ENCODE results near the gene TIPARP.
"Not testable (repeated sequence)": the region's sequence is repeated elsewhere in the genome, so short reads cannot be mapped to it uniquely, and the experiment has no call there.

TIPARP gene

DNA sequence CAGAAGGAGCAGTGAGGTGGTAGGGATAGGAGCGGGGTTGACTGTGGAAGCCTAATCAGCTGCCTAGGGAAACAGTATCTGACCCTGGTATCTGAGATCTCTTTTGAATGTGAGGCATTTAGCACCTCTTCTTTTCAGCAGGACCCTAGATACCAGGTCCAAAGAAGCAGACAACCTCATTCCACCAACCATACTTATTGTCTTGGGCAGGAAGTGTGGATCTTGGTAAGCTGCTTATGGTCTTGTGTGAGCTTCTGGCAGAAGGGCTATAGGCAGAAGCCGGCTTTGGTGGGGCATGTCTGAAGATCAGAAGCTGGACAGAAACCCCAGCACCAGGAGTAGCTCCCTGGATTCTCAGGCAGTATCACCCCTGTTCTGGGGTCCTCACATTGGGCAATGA lies 65.6 kb downstream of the TIPARP start:
- Histone ChIP-seq H3K9me3 (no peaks in the 10 kb centered on the region), H3K4me3 (ENCODE audit: low read depth, low read length) (no peak overlapping the region), H3K36me3 (no peaks in the 10 kb centered on the region), H3K27me3 (no peaks in the 10 kb centered on the region), H3K4me1 (no peaks in the 10 kb centered on the region)
- no peak for DNase-seq
- TF ChIP-seq, protein P1, sequence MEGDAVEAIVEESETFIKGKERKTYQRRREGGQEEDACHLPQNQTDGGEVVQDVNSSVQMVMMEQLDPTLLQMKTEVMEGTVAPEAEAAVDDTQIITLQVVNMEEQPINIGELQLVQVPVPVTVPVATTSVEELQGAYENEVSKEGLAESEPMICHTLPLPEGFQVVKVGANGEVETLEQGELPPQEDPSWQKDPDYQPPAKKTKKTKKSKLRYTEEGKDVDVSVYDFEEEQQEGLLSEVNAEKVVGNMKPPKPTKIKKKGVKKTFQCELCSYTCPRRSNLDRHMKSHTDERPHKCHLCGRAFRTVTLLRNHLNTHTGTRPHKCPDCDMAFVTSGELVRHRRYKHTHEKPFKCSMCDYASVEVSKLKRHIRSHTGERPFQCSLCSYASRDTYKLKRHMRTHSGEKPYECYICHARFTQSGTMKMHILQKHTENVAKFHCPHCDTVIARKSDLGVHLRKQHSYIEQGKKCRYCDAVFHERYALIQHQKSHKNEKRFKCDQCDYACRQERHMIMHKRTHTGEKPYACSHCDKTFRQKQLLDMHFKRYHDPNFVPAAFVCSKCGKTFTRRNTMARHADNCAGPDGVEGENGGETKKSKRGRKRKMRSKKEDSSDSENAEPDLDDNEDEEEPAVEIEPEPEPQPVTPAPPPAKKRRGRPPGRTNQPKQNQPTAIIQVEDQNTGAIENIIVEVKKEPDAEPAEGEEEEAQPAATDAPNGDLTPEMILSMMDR (IDR thresholded peaks at IDR 0.05; ENCODE audit: low read depth, low read length): no peak

DNA sequence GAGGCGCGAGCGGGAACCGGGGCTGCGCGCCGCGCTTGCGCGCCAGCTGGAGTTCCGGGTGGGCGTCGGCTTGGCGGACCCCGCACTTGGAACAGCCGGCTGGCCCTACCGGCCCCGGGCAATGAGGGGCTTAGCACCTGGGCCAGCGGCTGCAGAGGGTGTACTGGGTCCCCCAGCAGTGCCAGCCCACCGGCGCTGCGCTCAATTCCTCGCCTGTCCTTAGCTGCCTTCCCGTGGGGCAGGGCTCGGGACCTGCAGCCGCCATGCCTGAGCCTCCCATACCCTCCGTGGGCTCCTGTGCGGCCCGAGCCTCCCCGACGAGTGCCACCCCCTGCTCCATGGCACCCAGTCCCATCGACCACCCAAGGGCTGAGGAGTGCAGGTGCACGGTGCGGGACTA lies 66.2 kb downstream of the TIPARP start:
- DNase-seq; H3K4me1 ChIP-seq; H3K36me3 ChIP-seq; H3K4me3 ChIP-seq (ENCODE audit: low read depth, low read length); H3K27me3 ChIP-seq; H3K9me3 ChIP-seq: not testable (repeated sequence)

DNA sequence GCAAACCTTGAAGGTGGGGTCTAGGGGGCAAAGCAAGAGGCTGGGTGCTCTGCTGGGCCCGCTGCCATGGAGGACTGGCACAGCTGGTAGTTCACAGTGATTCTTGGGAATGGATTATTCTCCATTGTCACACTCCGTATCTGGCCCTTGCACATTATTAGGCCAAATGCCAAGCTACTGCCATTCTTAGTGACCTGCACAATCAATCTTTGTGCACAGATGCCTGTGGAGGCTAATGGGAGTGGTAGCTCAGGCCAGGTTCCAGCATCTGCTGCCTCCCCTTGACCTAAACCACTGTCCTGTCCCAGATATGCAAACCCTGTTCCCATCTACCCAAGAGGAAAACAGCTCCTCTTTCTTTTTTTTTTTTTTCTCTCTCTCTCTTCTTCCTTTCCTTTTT lies 67.5 kb downstream of the TIPARP start:
- no peaks in the 10 kb centered on the region for H3K9me3 ChIP-seq
- H3K27me3 ChIP-seq: no peaks in the 10 kb centered on the region
- no peaks in the 10 kb centered on the region for H3K36me3 ChIP-seq
- no peaks in the 10 kb centered on the region for H3K4me1 ChIP-seq
- no peak overlapping the region for H3K4me3 ChIP-seq (ENCODE audit: low read depth, low read length)
- DNase-seq: no peak
- TF ChIP-seq, protein P1 (IDR thresholded peaks at IDR 0.05; ENCODE audit: low read depth, low read length): no peak

DNA sequence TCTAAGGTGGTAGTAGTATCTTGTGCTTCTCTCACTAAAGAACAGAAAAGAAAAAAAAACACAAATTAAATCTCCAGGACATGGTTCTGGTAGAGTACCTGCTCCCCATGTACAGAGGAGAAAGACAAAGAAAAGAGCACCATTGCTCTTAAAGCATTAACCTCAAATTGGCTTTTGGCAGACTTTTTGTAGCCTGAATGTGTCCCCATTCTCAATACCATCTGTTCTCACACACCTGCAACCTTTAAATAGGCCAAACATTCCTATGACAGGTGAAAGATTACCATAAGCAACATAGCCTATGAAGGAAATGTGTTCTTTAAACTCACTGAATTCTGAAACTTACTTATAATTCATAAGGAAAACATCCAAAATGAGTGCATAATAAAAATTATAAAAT lies 68.0 kb downstream of the TIPARP start:
- H3K4me1 ChIP-seq: no peaks in the 10 kb centered on the region
- no peaks in the 10 kb centered on the region for H3K9me3 ChIP-seq
- no peak for DNase-seq
- H3K36me3 ChIP-seq: no peaks in the 10 kb centered on the region
- no peaks in the 10 kb centered on the region for H3K27me3 ChIP-seq
- no peak overlapping the region for H3K4me3 ChIP-seq (ENCODE audit: low read depth, low read length)
- TF ChIP-seq, protein P1 (IDR thresholded peaks at IDR 0.05; ENCODE audit: low read depth, low read length): no peak

DNA sequence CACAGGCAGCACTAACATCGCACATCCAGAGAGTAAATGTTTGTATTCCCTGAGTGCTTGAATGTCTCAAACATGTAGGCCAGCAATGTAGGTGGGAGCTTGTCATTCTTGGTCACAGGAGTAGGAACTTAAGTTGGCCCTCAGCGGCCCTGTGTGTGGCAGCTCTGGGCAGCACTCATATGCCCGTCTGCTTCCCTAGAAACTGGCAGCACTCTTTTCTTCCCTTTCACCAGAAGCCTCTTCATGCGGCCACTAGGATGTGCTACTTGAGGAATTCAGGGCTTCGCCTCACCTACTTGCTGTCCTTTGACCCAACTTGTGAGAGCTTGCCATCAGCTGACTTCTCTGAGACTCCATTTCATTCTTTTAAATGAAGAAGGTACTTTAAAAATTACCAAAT lies 69.5 kb downstream of the TIPARP start:
- no peak for DNase-seq
- Histone ChIP-seq H3K9me3 (no peaks in the 10 kb centered on the region), H3K4me1 (no peaks in the 10 kb centered on the region), H3K4me3 (ENCODE audit: low read depth, low read length) (no peak overlapping the region), H3K36me3 (no peaks in the 10 kb centered on the region), H3K27me3 (no peaks in the 10 kb centered on the region)
- TF ChIP-seq, protein P1 (IDR thresholded peaks at IDR 0.05; ENCODE audit: low read depth, low read length): no peak

DNA sequence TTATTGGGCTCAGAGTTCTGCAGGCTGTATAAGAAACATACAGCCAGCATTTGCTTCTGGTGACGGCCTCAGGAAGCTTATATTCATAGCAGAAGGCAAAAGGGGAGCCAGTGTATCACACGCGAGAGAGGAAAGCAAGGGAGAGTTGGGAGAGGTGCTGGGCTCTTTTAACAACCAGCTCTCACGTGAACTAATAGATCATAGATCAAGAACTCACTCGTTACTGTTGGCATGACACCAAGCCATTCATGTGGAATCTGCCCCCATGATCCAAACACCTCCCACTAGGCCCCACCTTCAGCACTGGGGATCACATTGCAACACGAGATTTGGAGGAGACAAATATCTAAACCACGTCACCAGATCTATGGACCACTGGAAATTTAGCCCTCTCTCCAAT lies 70.2 kb downstream of the TIPARP start:
- no peaks in the 10 kb centered on the region for H3K27me3 ChIP-seq
- H3K36me3 ChIP-seq: no peaks in the 10 kb centered on the region
- H3K4me3 ChIP-seq (ENCODE audit: low read depth, low read length): no peak overlapping the region
- DNase-seq: no peak
- no peaks in the 10 kb centered on the region for H3K9me3 ChIP-seq
- no peaks in the 10 kb centered on the region for H3K4me1 ChIP-seq
- TF ChIP-seq, protein P1 (IDR thresholded peaks at IDR 0.05; ENCODE audit: low read depth, low read length): no peak

DNA sequence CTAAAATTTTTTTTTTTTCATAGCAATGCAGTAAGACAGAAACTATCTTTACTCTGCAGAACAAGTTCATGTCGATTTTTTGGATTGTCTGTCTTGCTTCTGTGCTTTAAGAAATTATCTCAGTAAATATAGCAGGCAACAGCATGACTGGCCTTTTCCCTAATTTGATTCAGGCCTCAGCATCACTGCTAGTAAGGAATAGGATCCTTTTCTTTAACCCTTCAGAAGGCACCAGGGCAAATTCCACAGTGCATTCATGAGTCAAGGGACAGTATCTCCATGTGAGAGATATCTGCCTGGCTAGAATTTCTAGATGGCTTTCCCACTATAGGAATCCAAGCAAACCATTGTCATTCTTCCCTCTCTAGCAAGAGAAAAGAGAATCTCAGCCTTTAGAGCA lies 71.4 kb downstream of the TIPARP start:
- Histone ChIP-seq H3K4me3 (ENCODE audit: low read depth, low read length) (no peak overlapping the region), H3K9me3 (no peaks in the 10 kb centered on the region), H3K27me3 (peaks cover 4% of the 10 kb centered on the region; the same call in 1 of the 2 replicates), H3K4me1 (no peaks in the 10 kb centered on the region), H3K36me3 (no peaks in the 10 kb centered on the region)
- TF ChIP-seq, protein P1 (IDR thresholded peaks at IDR 0.05; ENCODE audit: low read depth, low read length): no peak
- DNase-seq: no peak

Measured in BE2C (cell line).